ENCODE measurements around the gene NOX3. TPM values are rescaled to one million over a fixed set of nuclear protein-coding genes. Genes with fewer than 3 reads are reported as not detected.

NOX3 gene
- total and polyA plus RNA-seq, 2 of the 8 experiments (the other 6 are each of a cell fraction or from before 2014, with no cell fraction given): not detected

GRCh38 chr6:155449450-155450239 is 6.0 kb downstream of the NOX3 start (continued):
- TF ChIP-seq TAF7 (optimal IDR thresholded peaks at IDR 0.05; ENCODE audit: borderline replicate concordance, low read depth, low read length) (no peak), POLR2AphosphoS5 (IDR thresholded peaks at IDR 0.05; ENCODE audit: low read depth, low read length) (no peak)
